ENCODE measurements around the gene MTFMT.

The MTFMT gene

GRCh38 chr15:65067645-65068402 lies 38.4 kb upstream of the MTFMT start, which contains the start of gene RASL12:
TSS of gene RASL12 (minus strand) at chr15:65067991. CDS start at chr15:65067835, 156 bp downstream.
- TF ChIP-seq CTCF (IDR thresholded peaks at IDR 0.05; ENCODE audit: low read depth, low read length, missing control alignments), result no peak
- no peak within 1 kb of the TSS for H3K27ac ChIP-seq
- H3K27me3 ChIP-seq (replicated peaks), result peaks cover 17% of the 10 kb centered on the region
- no peak for DNase-seq
- in situ Hi-C loops (cut with HindIII; ENCODE audit: low pct_ligation_motif_present, low sequenced_read_pairs), result no loop called here
- H3K4me3 ChIP-seq (ENCODE audit: low read depth, low read length), result no peak within 1 kb of the TSS
- no peaks in the 10 kb centered on the region for H3K36me3 ChIP-seq (replicated peaks)

DNA sequence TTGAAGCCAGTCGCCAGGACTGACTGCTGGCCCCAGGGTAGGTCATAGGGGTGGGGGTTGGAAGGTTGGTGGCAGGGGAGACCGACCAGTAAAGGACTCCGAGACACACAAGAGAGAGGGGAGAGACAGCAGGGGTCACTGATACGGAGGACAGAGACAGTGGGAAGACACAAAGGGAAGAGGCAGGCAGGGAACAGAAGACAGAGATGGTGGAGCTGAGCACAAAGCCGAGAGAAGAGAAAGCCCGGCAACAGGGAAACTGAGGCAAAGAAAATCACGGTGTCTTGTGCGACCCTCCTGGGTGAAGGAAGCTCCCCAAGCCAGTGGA lies 37.8 kb upstream of the MTFMT start:
- no peak for DNase-seq
- Histone ChIP-seq H3K27me3 (replicated peaks) (peaks cover 17% of the 10 kb centered on the region), H3K4me3 (ENCODE audit: low read depth, low read length) (no peak overlapping the region), H3K27ac (no peak overlapping the region), H3K36me3 (replicated peaks) (no peaks in the 10 kb centered on the region)
- in situ Hi-C loops (cut with HindIII; ENCODE audit: low pct_ligation_motif_present, low sequenced_read_pairs), result no loop called here
- TF ChIP-seq CTCF (IDR thresholded peaks at IDR 0.05; ENCODE audit: low read depth, low read length, missing control alignments), result no peak

- Histone ChIP-seq H3K4me3 (ENCODE audit: low read depth, low read length) (no peak overlapping the region), H3K27me3 (replicated peaks) (peaks cover 17% of the 10 kb centered on the region), H3K27ac (no peak overlapping the region), H3K36me3 (replicated peaks) (no peaks in the 10 kb centered on the region)
- in situ Hi-C loops (cut with HindIII; ENCODE audit: low pct_ligation_motif_present, low sequenced_read_pairs), result no loop called here
- no peak for TF ChIP-seq CTCF (IDR thresholded peaks at IDR 0.05; ENCODE audit: low read depth, low read length, missing control alignments)
- DNase-seq, result no peak
These were observed 37.3 kb upstream of the MTFMT start for GRCh38 chr15:65066635-65067316.

- peak; percentile 13 for DNase-seq
- TF ChIP-seq CTCF (IDR thresholded peaks at IDR 0.05; ENCODE audit: low read depth, low read length, missing control alignments), result no peak
- no peak overlapping the region for H3K27ac ChIP-seq
- H3K27me3 ChIP-seq (replicated peaks), result peaks cover 17% of the 10 kb centered on the region
- in situ Hi-C loops (cut with HindIII; ENCODE audit: low pct_ligation_motif_present, low sequenced_read_pairs), result no loop called here
- no peaks in the 10 kb centered on the region for H3K36me3 ChIP-seq (replicated peaks)
- no peak overlapping the region for H3K4me3 ChIP-seq (ENCODE audit: low read depth, low read length)
These were observed 36.7 kb upstream of the MTFMT start for GRCh38 chr15:65066001-65066634.

DNA sequence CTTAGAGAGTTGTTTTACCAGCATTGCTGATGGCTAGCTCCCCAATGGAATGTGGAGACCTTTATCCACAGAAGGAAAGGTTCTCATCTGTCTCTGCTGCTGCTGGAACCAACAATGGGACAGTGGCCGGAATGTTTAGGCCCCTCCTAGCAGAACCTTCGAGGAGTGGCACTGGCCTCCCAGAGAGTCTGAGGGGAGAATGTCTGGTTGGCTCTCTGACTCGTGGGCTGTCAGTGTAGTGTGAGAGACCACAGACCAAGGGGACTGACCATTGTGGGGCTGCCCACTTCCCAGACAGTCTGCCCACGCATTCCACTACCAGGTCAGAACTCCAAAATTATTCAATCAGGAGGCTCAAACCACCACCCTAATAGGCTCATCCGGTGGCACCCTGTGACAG lies 33.3 kb upstream of the MTFMT start:
- peaks cover 14% of the 10 kb centered on the region for H3K27me3 ChIP-seq (replicated peaks)

More for the DNA sequence above, 33.3 kb upstream of the MTFMT start:
- Histone ChIP-seq H3K27ac (no peak overlapping the region), H3K4me3 (ENCODE audit: low read depth, low read length) (no peak overlapping the region), H3K36me3 (replicated peaks) (no peaks in the 10 kb centered on the region)
- TF ChIP-seq CTCF (IDR thresholded peaks at IDR 0.05; ENCODE audit: low read depth, low read length, missing control alignments), result no peak
- in situ Hi-C loops (cut with HindIII; ENCODE audit: low pct_ligation_motif_present, low sequenced_read_pairs), result no loop called here
- no peak for DNase-seq

Data from brain microvascular endothelial cell (primary cell).